Smooth muscle cell of the brain vasculature (primary cell): ENCODE results near the gene MCOLN1.

Experiments
- DNase-seq: peaks from one replicate; pipeline ENCODE4 v3.0.0-alpha.2; 2012; ENCODE audit warnings: low read depth, low spot score

MCOLN1 gene

DNA sequence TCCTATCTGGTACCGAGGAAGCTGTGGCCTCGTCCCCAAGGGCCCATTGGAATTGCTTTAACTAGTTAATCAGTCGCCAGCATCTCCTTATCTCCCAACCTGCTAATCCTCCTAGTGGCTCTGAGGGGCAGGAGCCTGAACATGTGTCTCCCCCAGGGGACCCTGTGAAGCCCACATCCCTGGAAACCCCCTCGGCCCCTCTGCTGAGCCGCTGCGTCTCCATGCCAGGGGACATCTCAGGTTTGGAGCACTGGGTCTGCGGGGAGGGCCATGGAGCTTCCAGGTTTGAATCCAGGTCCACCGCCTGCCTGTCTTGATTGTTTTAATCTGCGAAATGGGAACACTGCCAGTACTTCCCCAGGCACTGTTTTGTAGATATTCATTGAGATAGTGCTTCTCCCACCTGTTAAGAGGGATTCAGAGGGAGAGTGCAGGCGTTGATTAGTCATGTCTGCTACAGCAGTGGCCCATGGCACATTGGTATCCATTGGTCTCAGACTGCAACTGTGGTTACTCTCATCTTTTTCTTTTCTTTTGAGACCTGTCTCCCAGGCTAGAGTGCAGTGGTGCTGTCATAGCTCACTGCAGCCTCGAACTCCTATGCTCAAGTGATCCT, 19.5 kb downstream of the MCOLN1 start:
- DNase-seq, result no peak

DNA sequence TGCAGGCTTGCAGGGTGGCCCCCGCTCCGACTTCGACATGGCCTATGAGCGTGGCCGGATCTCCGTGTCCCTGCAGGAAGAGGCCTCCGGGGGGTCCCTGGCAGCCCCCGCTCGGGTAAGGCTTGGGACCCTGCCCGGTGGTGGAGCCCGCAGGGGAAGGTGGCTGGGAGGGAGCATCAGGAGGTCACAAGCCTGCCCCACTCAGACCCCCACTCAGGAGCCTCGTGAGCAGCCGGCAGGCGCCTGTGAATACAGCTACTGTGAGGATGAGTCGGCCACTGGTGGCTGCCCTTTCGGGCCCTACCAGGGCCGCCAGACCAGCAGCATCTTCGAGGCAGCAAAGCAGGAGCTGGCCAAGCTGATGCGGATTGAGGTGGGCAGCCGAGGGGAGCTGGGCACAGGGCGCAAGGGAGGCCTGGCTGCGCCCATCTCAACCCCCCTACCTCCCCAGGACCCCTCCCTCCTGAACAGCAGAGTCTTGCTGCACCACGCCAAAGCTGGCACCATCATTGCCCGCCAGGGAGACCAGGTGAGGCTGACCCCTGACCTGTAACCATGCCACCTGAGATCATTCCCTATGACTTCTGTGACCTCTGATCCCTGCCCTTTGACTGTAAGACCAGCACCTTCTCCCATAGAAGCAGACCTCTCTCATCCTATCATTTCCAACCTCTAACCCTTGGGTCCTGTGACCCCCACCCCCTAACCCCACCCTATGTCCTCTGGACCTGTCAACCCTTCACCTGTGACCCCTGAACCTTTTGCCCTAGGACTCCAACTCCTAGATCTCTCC, 20.3 kb downstream of the MCOLN1 start:
- no peak for DNase-seq

DNA sequence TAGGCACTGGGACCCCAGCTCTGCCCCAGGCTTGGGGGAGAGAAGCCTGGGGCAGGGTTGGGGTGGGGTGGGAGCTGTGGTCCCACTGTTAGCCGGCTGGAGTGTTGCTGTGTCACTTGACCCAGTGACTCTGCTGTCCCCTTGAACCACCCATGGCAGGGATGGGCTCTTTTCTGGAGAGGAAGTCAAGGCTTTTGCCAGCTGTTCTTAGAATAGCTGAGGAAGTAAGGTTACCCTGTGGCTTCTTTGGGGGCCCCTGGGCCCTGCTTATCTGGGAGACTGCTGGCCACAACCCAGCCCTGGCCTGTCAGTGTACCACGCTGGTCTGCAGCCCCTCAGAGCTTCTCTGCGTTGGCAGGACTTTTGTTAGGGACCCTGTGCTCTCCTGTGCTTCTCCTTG, 22.2 kb downstream of the MCOLN1 start:
- DNase-seq, result no peak

DNA sequence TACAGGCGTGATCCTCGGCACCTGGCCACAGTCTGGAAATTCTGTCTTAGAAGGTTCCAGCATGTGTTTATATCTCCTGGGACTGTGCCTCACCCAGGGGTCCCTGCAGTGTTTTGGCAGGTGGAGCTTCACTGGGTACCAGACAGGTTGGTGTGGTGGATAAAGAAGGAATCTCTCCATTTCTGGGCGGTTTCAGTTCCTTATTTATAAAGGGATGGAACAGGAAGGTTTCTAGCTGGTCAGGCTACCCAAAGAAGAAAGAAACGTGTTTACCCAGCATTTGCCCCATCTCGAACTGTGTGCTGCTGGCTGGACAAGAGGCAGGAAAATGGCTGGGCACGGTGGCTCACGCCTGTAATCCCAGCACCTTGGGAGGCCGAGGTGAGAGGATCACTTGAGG, 22.9 kb downstream of the MCOLN1 start:
- no peak for DNase-seq

DNA sequence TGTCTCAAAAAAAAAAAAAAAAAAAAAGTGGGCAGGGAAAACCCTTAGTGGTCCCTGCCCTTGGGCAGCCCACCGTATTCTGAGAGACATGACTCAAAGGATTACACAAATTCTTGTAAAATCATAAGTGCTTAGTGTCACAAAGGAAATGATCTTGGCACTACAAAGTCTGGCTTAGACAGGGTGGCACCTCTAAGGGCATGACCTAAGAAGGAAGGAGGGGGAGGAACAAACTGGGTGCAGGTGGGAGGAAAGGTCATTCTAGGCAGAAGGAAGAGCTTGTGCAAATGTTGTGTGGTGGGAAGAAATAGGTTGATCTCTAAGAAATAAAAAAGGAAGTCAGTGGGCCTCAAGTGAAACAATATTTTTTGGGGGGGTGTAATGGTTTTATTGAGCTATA, 23.5 kb downstream of the MCOLN1 start:
- DNase-seq, result no peak

DNA sequence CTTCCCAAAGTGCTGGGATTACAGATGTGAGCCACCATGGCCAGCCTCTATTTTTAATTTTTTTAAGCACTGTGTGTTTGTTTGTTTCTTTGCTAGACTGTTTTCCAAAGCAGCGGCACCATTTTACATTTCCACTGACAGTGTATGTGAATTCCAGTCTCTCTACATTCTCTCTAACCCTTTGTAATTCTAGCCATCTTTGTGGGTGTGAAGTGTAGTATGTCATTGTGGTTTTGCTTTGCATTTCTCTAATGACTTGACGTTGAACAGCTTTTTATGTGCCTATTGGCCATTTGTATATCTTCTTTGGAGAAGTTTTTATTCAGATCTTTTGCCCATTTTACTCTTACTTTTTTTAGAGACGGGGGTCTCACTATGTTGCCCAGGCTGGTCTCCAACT, 24.7 kb downstream of the MCOLN1 start:
- DNase-seq, result no peak

DNA sequence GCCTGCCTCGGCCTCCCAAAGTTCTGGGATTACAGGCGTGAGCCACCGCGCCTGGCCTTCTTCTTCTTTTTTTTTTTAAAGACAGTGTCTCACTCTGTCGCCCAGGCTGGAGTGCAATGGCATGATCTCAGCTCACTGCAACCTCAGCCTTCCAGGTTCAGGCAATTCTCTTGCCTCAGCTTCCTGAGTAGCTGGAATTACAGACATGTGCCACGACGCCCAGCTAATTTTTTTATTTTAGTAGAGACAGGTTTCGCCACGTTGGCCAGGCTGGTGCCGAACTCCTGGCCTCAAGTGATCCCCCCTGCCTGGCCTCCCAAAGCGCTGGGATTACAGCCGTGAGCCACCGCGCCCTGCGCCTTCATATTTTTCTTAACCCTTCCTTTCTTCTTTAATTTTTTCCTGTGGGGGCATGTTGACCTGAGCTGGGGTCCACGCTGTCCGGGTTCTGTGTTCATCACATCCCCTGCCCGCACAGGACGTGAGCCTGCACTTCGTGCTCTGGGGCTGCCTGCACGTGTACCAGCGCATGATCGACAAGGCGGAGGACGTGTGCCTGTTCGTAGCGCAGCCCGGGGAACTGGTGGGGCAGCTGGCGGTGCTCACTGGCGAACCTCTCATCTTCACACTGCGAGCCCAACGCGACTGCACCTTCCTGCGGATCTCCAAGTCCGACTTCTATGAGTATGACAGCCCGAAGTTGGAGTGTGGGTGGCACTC, 27.2 kb downstream of the MCOLN1 start:
- DNase-seq, result no peak

DNA sequence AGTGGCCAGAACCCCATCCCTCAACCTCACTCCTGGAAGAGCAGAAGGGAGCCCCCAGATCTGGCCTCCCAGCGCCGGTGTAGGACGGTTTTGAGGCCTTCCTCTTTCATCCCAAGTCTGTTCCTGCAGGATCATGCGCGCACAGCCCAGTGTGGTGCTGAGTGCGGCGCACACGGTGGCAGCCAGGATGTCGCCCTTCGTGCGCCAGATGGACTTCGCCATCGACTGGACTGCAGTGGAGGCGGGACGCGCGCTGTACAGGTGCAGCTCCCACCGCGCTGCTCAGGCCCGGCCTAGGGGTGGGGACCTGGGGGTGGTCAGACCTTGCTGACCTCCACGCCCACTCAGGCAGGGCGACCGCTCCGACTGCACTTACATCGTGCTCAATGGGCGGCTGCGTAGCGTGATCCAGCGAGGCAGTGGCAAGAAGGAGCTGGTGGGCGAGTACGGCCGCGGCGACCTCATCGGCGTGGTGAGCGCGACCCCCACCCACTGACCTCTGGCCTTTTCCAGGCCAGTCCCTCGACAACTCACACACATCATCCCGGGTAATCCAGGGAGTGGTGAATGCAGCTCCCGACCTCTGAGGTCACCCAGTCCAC, 27.8 kb downstream of the MCOLN1 start:
- no peak for DNase-seq

DNA sequence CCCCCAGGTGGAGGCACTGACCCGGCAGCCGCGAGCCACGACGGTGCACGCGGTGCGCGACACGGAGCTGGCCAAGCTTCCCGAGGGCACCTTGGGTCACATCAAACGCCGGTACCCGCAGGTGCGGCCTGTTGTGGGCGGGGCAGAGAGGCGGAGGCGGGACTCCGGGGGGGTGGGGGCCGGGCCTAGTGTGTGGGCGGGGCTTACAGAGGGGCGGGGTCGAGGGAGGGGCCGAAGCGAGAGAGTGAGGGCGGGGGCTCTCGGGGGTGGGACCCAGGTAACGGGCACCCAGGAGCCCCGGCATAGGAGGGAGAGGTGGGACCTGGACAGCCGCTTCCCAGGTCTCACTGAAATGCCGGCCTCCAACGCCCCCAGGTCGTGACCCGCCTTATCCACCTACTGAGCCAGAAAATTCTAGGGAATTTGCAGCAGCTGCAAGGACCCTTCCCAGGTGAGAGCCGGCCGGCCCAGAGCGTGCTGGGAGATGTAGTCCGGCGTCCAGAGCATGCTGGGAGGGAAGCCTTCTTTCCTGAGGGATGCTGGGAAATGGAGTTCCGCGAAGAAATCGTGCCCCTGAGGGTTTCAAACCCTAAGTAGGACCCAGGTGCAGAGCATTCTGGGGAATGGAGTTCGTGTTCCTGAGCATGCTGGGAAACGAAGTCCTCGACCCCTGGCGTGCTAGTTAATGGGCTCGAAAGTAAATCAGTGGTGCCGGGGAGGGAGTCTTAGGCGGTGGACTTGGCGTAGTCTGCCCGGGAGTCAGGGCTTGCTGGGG, 28.8 kb downstream of the MCOLN1 start:
- DNase-seq, result no peak

DNA sequence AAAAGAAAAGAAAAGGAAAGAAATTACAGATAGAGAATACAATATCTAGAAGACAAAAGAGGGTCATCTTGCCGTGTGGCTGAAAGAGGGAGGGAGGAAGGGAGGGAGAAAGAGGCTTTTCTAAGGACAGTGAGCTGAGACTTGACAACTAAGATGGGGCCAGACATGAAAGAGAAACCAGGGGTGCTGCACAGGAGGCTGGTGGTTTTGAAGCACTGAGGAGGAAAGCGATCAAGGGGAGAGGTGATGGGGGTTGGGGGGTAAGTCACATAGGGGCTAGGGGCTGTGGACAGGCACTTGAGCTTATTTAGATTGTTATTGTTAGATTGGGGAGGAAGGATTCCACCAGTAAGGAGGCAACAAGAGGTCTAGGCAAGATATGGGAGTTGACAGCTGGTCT, 30.4 kb downstream of the MCOLN1 start:
- DNase-seq, result no peak

DNA sequence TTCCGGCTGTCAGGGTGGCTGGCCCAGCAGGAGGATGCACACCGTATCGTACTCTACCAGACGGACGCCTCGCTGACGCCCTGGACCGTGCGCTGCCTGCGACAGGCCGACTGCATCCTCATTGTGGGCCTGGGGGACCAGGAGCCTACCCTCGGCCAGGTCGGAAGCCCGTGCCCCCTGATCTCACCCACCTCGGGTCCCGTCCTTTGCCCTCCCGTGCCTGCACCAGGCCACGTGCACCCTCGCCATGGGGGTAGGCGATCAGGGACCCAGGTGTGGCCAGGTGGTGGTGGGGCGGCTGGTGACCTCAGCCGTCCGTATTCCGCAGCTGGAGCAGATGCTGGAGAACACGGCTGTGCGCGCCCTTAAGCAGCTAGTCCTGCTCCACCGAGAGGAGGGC, 32.1 kb downstream of the MCOLN1 start:
- DNase-seq, result no peak

DNA sequence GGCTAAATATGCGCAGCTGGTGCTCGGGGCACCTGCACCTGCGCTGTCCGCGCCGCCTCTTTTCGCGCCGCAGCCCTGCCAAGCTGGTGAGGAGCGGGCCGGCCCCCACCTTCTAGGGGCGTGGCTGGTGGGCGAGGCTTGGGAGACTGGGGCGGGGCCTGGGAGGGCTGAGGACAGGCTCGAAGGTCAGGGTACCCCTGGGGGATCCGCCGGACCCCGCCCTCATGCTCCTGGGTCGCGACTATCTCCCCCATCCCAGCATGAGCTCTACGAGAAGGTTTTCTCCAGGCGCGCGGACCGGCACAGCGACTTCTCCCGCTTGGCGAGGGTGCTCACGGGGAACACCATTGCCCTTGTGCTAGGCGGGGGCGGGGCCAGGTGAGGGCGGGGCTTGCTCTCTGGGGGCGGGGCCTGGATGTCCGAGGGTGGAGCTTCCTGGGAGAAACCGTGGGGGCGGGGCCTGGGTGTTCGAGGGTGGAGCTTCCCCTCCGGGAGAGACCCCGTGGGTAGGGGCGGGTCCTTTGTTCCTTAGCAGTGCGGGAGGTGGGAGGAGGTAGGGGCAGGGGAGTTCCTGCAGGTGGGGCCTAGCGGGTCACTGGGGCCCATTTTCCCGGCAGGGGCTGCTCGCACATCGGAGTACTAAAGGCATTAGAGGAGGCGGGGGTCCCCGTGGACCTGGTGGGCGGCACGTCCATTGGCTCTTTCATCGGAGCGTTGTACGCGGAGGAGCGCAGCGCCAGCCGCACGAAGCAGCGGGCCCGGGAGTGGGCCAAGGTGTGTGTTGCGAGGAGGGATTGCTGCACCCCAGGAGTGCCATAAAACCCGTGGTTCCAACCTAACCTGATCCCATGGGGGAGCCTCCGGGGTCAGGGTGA, 32.8 kb downstream of the MCOLN1 start:
- DNase-seq, result no peak

DNA sequence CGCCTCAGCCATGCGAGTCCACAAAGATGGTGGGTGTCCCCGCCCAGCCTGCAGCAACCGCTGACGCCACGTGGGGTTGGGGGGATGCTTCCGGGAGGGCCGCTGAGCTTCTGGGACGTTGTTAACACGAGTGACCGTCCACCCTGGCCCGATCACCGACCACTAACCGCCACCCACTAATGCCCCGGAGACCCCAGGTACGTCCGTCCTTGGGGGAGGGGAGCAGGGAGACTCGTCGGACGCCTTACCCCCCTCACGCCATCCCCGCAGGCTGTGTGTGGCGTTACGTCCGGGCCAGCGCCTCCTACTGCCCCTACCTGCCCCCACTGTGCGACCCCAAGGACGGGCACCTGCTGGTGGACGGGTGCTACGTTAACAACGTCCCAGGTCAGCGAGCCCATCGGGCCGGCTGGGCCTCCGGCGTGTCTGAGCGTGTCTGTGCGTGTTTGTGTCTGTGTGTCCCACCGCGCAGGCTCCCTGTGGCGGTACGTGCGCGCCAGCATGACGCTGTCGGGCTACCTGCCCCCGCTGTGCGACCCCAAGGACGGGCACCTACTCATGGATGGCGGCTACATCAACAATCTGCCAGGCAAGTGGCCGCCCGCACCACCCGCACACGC, 34.4 kb downstream of the MCOLN1 start:
- no peak for DNase-seq

DNA sequence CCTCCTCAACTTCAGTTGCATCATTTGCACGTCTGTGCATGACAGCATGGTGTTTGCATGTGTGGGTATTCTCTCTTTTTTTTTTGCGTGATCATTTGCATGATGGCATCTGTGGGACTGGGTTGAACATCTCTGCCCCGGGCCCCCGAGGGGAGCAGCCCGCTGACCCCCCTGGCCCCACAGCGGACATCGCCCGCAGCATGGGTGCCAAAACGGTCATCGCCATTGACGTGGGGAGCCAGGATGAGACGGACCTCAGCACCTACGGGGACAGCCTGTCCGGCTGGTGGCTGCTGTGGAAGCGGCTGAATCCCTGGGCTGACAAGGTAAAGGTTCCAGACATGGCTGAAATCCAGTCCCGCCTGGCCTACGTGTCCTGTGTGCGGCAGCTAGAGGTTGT, 36.2 kb downstream of the MCOLN1 start:
- DNase-seq, result no peak

DNA sequence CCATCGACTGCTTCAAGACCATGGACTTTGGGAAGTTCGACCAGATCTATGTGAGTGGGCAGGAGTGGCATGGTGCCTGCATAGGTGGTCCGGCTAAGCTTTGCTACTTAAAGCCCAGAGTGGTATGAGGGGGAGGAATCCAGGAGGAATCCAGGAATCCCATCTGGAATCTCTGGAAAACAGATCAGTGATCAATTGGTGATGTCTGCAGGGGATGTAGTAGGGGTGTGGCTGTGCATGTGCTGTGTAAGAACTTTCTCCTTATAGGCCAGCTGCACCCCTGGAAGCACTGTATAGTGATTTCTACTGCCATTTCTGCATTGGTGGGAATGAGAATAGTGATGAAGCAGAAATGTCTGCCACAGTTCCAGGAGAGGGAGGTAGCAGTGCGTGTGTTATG, 36.7 kb downstream of the MCOLN1 start:
- no peak for DNase-seq

DNA sequence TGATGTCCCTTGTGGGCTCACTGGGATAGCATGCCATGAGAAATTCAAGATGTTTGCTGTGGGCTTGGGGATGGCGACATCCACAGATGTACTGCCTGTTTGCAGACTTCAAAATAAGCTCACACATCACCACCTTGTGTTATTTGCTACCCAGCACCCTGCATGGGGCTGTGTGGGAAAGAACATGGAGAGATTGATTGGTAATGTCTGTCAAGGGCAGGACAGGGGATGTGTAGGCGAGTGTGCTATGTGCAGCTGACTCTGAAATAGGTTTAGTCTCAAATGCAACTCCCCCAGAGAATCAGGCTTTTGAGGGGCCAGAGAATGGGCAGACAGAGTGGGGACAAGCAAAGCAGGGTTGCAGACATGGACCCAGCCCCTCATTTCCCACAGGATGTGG, 37.8 kb downstream of the MCOLN1 start:
- DNase-seq, result no peak

DNA sequence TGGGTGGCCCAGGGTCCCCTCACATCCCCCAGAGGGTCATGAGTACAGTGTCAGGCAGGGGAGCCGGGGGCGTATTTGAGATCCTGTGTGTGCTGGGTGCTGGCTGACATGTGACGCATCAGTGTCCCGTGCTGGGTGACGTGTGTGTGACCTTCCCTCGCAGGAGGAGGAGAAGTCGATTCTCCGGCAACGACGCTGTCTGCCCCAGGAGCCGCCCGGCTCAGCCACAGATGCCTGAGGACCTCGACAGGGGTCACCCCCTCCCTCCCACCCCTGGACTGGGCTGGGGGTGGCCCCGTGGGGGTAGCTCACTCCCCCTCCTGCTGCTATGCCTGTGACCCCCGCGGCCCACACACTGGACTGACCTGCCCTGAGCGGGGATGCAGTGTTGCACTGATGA, 38.9 kb downstream of the MCOLN1 start:
- DNase-seq, result no peak

DNA sequence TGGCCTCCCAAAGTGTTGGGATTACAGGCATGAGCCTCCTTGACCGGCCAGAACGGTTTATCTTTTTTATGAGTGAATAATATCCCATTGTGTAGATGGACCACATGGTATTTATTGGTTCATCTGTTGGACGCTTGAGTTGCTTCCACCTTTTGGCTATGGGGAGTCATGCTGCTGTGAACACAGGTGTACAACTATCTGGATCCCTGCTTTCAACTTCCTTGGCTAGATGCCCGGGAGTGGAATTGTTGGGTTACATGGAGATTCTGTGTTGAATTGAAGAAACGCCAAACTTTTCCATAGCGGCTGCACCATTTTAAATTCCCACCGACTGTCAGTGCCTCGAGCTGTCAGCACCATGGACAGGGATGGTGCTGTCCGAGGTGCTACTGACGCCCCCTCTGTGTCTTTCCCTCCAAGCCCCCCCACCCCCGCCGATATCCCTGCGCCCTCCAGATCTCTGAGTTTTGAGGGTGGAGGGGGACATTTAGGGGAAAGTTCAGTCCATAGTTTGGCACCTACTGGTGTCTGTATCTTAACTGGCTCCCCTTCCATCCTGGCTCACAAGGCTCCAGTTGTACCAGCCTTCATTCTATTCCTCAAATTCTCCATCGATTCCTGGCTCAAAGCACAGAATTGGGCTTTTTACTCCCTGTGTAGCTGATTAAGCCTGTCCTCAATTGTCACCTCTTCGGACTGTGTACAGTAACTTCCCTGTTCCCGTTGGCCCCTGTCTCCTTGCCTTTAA, 40.4 kb downstream of the MCOLN1 start:
- no peak for DNase-seq

DNA sequence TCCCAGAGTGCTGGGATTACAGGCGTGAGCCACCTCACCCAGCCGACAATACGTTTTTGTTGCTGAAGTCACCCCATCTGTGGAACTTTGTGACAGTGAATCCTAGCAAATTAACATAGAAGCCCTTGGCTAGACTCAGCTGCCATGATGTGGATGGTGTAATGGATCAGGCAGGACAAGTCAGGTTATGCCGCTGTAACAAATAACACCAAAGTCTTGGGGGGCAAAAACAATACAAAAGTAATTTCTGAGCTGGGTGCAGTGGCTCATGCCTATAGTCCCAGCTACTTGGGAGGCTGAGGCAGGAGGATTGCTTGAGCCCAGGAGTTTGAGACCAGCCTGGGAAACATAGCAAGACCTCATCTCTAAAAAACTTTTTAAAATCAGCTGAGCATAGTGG, 42.4 kb downstream of the MCOLN1 start:
- DNase-seq, result no peak

DNA sequence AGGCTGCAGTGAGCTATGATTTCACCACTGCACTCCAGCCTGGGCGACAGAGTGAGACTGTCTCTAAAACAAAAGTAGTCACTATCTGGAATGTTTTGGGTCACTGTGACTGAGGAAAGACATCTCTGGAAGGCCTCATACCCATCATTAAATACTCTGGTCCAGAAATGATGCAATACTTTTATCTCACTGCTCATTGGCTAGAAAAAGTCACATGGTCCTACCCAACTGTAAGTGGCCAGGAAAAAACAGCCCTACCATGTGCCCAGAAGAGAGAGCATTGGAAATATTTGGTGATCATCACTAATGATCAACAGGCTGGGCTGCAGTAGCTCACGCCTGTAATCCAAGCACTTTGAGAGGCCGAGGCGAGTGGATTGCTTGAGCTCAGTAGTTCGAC, 42.9 kb downstream of the MCOLN1 start:
- no peak for DNase-seq
